Endometrial microvascular endothelial cells (primary cell): Measurements from ENCODE around the gene TRMO. TPM values are rescaled to one million over a fixed set of nuclear protein-coding genes. Genes with fewer than 3 reads are reported as not detected.

ENCODE experiments used
- in situ Hi-C: cut with HindIII; loops from 2 replicates; pipeline ENCODE4 v1.10.0; 2017; ENCODE audit warnings: low sequenced_read_pairs, low pct_unique_long_range_greater_than_20kb; ENCODE audit errors: inconsistent ontology term
- total RNA-seq: library from RNA; depleted of rRNA; stranded (reverse); fragments of >200 nt; gene quantifications from one replicate; pipeline ENCODE4 v1.2.3, GENCODE V29; 2015; ENCODE audit errors: inconsistent ontology term

The TRMO gene
- total RNA-seq, 1 donor from 2014 or later, result 11.2 TPM

GRCh38 chr9:97873425-97873824 is 48.9 kb downstream of the TRMO start:
- in situ Hi-C loops, result no loop called here

DNA sequence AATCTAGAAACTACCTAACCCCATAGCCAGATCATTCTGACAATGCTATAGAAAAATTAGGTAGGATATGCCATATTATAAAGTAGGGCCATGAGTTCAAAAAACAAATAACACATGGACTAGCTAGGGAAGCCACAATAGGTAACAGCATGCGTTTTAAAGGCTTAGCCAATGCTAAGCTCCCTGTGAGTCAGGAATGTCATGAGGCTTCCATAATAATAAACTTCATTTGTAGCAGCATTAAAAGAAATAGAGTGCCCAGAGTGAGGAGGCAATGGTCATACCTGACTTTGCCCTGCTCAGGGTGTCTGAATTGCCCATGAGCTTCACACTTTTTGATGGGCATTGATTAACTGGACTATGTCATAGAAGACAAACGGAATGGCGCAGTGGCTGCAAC is 53.4 kb downstream of the TRMO start:
- in situ Hi-C loops, result no loop called here

DNA sequence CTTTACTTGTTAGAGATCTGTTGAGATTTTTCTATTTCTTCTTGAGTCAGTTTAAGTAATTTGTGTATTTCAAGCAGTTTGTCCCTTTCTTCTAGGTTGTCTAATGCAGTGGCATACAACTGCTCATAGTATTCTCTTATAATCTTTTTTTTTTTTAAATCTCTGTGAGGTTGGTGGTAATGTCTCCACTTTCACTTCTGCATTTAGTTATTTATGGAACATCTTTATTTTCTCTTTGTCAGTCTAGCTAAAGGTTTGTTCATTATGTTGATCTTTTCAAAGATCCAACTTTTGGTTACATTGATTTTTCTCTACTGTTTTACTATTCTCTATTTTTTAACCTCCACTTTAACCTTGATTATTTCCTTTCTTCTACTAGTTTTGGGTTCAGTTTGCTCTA is 55.5 kb downstream of the TRMO start:
- in situ Hi-C loops, result no loop called here

DNA sequence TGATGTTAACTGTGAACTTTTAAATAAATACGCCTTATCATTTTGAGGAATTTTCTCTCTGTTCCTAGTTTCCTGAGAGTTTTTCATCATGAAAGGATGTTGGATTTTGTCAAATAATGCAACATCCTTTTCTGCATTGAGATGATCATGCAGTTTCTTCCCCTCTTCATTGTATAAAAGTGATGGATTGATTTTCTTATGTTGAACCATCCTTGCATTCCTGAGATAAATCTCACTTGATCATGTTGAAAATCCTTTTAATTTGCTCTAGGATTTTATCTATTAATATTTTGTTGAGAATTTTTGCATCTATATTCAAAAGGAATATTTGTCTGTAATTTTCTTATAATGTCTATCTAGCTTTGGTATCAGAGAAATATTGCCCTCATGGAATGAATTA is 56.0 kb downstream of the TRMO start:
- in situ Hi-C loops, result no loop called here

- in situ Hi-C loops, result no loop called here
Observed at GRCh38 chr9:97864396-97864795, 57.9 kb downstream of the TRMO start.

DNA sequence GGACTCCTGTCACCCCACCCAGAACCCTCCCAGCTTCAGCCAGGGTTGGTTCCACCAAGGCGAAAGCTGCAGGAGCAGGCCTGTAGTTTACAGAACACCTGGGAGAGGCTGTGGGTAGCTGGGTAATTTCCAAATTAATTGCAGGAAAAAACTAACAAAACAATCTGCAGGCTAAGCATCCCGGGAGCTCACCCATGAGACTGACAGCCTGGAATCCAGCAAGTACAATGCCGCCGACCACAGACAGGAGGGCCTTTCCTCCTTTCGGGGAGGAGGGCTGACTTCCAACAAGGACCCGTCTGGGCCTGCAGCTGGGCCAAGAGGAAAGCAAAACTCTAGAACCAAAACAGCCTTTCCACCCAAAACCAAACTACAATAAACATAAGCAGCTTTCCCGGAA is 59.0 kb downstream of the TRMO start:
- in situ Hi-C loops, result no loop called here

DNA sequence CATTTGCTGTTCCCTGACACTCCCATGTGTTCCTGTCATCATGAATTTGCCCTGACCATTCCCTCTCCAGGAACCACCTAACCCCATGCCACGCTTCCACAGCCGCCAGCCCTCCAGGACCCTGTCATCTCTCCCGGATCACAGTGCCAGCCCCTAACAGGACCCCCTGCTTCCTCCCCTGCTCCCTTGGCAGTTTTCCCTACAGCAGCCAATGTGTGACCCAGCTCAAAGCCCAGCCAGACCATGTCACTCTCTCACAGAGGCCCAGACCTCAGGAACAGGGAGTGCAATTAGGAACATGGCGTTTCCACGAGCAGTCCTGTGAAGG is 61.2 kb downstream of the TRMO start:
- in situ Hi-C loops, result no loop called here

DNA sequence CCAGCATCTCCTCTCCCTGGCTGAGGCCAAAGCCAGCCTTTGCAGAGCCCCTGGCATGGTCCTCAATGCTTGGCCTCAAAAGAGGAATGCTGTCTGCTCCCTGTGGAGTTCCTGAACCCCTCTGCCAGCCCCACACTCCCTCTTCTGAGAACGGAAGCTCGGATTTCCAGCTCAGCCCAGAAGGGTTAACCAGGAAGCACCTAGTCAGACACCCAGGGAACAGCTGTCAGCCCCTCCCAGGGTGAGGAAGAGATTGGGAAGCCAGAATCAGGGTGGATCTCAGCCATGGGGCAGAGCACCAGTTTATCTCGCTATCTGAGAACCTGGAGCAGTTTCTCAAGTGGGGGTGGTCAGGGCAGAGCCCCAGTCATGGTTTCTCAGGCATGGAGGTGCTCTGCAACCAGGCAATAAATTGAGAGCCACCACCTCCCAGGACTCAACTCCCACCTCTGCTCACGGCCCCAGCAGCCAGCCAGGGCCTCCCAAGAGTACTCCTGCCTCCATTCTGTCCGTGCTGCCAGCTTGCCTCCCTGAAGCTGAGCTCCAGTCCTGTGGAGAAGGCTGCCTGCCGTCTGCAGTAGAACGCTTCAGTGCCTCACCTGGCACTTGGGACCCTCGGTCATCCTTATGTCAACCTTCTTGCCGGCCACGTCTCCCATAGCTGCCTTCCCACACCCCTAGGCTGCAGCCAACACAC is 61.7 kb downstream of the TRMO start:
- in situ Hi-C loops, result no loop called here

DNA sequence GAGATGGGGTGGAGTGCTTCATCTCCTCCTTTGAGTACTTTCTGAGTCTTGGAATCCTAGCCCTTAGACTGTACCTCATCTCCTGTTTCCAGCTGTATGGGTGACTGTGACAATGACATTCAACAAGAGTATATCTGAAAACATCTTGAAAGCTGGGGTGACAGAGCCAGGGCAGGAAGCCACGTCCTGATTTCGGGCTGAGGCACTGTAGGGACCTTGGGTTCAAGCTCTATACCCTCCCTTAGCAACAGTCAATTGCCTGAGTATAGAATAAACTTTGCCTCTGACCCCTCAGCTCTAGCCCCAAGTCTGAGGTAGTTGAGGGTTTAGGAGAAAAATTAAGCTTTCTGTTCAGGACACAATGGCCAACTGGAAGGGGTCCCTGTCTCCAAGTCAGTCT is 63.0 kb downstream of the TRMO start:
- in situ Hi-C loops, result no loop called here

DNA sequence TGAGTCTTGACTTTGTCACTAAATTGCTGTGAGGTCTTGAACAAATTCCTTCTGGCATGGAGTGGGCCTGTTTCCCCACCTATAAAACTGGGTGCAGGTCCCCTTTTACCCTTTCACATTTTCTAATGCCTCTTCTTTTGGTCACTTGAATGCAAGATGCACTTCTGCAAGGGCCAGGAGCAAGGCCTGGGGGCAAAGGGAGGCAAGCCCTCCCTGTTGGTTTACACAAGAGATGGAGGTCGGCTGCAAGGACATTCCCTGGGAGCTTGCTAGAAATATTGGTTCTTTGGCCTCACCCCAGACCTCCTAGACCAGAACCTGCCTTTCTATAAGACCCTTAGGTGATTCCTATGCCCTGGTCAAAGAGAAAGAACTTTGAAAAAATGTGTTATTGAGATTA is 63.5 kb downstream of the TRMO start:
- in situ Hi-C loops, result no loop called here

GRCh38 chr9:97858393-97858713 is 63.9 kb downstream of the TRMO start:
- in situ Hi-C loops, result no loop called here

DNA sequence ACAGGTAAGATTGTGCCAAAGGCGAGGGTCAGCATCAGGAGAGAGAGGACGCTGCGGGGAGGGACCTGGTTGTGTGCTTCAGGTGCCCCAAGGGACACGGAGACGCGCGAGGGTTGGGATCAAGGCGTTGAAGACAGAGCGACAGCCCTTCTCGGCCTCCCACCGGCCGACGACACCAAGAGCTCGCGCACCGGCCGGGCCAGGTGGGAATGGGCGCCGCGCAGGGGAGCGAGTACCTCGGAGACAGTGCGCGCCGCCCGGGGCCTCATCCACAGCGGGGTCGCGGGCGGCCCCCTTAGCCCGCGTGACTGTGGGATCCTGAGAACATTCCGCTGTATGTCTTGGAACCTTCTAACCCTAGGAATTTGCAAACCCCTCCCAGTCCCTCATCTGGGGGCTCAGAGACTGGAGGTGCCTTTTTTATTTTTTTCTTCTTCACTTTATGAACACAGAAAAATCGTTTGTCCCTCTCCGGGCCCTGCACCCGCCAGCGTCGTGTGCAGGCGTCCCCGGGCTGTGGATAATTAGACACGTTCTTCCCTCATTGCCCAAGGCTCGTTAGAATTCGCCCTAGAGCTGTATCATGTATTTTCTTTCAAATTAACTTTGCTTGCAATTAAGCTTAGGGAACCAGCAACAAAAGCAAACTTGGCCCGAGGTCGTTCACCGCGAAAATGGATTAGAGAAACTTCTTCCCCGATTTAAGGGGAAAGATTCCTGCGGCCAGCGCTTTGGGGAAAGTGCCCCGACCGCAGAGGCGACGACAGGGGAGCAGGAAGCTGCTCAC is 64.5 kb downstream of the TRMO start:
- in situ Hi-C loops, result no loop called here

GRCh38 chr9:97856857-97857605 is 65.3 kb downstream of the TRMO start:
- in situ Hi-C loops, result no loop called here

- in situ Hi-C loops, result no loop called here
Observed at GRCh38 chr9:97855899-97856298, 66.4 kb downstream of the TRMO start.

DNA sequence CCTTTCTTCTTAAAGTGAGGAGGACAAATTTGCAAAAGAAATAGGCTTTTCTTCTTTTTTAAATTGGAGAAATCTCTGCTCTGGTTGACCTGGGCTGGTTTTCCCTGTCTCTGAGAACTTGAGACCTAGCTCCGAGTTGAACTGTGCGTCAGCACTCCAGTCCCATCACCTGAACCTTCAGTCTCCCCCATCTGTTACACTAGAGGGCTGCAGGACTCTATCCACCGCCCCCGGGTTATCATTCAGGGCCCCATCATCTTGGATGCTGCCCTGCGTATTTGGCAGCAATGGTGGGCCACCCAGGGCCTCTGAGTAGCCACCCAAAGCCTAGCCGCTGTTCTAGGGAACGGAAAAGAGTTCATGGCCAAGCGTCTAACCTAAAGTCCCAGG is 66.8 kb downstream of the TRMO start:
- in situ Hi-C loops, result no loop called here

GRCh38 chr9:97854696-97855485 is 67.4 kb downstream of the TRMO start:
- in situ Hi-C loops, result no loop called here
